DMS79 treated with DMSO at 0.1 percent for 48 hours (cell line): ENCODE results near the gene SH3TC1.

Experiments used
- DNase-seq: peaks from one replicate; lab custom pipeline; 2025; lab: John Stamatoyannopoulos, UW

SH3TC1 gene

GRCh38 chr4:8198206-8198905 is 734 bp upstream of the SH3TC1 start:
- DNase-seq: no peak

DNA sequence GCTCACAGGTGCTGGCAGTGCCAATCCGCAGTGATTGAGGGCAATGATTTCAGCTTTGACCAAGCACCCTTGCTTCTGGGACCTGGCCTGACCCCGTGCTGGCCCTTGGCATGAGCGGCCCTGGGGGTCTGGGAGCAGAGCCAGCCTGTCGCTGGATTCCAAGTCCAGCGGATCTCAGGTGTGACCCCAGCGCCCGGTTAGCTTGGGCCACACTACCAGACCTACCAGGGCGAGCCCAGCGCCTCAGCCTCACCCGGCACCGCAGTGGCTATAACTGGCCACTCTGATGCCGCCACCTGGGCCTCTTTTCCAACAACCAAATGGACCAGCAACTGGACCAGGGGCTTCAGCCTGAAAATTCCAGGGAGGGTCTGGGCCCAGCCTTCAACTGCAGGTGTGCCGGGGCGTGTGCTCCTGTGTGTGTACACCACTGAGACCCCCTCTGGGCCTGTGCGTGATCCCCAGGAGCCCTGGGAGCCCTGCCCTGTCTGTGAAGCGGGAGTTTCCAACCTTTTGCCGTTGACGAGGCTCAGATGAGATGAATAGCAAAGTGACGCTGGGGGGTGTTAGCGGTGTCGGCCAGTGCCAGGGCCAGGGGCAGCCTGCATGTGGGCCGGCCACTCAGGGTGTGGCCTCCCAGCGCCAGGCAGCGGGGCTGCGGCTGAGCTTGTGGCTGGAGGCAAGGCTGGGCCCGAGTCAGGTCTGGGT is 658 bp downstream of the SH3TC1 start:
- no peak for DNase-seq

- no peak for DNase-seq
Observed at GRCh38 chr4:8200302-8200975, 1.3 kb downstream of the SH3TC1 start.

GRCh38 chr4:8201321-8201781 is 2.3 kb downstream of the SH3TC1 start:
- DNase-seq: no peak

DNA sequence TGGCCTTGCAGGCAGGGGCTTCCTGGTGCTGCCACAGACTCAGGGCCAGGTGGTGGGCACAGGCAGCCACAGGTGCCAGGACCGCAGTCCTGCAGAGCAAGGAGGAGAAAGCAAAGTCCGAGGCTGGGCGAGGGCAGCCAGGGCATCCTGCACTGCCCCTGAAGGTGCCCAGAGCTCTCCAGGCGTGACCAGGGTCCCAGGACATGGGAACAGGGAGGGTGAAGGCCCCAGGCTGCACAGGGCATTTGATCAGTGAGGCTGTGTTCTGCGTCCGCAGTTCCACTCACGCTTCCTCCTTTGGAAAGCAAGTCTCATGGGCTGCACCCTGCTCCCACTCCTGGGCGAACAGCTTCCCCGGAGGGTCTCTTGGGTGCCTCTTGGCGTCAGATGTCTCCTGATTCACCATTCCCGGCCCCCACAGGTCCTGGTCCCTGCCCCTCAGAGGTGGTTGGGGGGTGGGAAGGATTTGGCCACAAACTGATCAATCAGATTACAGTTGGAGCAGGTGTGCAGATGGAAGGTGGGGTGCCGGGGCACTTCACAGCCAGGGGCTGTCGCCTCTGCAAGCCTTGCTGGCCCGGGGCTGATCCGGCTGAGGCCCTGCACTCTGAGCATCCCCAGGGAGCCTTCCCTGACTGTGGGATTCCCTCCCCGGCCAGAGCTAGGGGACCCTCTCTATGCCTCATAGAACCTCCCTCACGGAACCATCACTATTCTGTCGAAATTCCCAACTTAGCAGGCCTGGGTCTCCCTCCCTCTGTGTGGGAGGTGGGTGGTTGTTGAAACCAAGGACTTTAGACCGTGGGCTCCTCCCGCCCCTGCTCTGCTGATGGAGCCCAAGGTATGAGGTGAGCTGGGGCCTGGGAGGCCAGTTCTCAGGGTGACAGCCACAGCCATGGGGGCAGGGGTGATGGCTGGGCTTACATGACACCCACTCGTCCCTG is 3.3 kb downstream of the SH3TC1 start:
- no peak for DNase-seq

GRCh38 chr4:8203052-8203401 is 3.9 kb downstream of the SH3TC1 start:
- no peak for DNase-seq

- DNase-seq: no peak
Observed at GRCh38 chr4:8203817-8204216, 4.7 kb downstream of the SH3TC1 start.

DNA sequence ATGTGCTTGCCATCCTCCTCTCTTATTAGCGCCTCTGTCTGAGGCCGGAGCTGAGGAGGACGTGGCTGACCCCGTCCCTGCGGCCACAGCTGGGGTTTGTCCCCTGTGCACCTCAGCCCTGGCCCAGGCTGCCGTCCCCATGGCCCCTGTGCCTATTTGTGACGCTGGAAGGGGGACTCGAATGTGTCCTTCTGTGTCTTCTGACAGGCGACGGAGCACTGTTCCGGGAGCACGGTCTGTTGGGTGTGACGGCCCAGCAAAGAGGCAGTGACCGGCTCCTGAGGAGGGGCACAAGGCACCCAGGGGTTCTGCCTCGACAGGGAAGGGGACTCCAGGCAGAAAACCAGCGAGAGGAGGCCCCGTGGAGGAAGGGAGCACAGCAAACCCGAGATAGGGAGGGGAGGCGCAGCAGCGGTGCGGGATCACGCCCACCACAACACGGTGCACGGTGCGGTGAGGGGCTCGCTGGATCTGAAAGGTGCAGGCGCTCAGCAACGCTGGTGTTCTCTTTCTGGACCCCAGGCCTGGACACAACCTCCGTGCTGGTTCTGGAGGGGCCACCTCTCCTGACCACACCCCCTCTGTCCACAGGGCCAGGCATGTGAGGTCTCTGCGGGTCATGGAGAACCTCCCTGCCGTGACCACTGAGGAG is 5.6 kb downstream of the SH3TC1 start:
- no peak for DNase-seq

- no peak for DNase-seq
Observed at GRCh38 chr4:8205241-8205707, 6.2 kb downstream of the SH3TC1 start.

- DNase-seq: peak; percentile 60
Observed at GRCh38 chr4:8205749-8206611, 6.9 kb downstream of the SH3TC1 start.

- DNase-seq: no peak
Observed at GRCh38 chr4:8207314-8207713, 8.2 kb downstream of the SH3TC1 start.

- DNase-seq: no peak
Observed at GRCh38 chr4:8208565-8208964, 9.5 kb downstream of the SH3TC1 start.

DNA sequence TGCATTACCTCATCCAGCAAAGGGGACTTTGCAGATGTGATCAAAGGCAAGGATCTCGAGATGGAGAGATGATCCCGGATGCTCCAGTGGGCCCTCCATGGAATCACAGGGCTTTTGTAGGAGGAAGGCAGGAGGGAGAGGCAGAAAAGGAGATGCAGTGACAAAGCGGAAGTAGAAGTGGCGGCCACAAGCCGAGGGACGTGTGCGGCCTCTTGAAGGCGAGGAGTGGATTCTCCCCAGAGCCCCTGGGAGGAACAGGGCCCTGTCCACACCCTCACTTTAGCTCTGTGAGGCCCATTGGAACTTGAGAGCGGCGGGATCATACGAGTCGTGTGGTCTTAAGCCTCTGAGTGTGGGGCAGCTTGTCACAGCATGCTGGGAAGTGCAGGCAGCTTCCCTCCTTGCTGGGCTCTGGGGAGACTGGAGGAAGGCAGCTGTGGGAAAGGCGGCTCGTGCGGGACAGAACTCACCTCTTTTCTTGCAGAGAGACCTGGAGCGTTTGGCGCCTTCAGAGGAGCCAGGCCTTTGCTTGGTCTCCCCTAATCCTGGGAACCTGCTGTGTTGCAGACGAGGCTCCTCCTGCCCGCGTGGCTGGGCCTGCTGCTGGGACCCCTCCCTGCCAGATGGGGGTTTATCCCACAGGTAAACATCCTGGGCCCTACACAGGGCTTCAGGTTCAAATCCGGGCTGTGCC is 10.2 kb downstream of the SH3TC1 start:
- DNase-seq: no peak

DNA sequence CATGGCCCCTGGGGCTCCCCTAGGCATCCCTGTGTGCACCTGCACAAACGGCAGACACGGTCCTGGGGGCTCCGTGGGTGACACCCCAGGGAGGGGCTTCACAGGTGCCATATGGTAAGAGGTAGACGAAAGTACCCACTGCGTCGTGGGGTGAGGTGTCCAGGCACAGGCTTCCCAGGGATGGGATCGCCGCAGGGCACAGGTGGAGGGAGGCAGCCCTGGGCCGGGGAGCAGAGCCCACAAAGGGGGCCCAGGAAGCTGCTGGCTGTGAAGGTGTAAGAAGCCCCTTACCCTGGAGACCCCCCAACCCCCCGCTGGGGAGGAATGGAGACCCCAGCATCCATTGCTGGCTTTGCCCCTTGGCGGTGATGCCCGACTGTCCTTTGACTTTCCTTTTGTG is 10.9 kb downstream of the SH3TC1 start:
- DNase-seq: no peak

- no peak for DNase-seq
Observed at GRCh38 chr4:8210616-8211015, 11.5 kb downstream of the SH3TC1 start.

DNA sequence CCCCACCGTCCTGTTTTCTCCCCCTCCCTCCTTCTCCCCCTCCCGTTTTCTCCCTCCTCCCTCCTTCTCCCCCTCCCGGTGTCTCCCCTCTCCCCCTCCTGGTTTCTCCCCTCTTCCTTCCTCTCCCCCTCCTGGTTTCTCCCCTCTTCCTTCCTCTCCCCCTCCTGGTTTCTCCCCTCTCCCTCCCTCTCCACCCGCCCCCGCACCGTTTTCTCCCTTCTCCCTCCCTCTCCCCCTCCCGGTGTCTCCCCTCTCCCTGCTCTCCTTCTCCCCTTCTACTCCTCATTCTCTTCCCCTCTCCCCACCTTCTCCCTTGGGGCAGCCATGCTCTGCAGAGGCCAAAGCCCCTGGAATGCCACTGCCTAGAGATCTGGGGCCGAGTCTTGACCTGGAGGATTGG is 12.2 kb downstream of the SH3TC1 start:
- DNase-seq: no peak

DNA sequence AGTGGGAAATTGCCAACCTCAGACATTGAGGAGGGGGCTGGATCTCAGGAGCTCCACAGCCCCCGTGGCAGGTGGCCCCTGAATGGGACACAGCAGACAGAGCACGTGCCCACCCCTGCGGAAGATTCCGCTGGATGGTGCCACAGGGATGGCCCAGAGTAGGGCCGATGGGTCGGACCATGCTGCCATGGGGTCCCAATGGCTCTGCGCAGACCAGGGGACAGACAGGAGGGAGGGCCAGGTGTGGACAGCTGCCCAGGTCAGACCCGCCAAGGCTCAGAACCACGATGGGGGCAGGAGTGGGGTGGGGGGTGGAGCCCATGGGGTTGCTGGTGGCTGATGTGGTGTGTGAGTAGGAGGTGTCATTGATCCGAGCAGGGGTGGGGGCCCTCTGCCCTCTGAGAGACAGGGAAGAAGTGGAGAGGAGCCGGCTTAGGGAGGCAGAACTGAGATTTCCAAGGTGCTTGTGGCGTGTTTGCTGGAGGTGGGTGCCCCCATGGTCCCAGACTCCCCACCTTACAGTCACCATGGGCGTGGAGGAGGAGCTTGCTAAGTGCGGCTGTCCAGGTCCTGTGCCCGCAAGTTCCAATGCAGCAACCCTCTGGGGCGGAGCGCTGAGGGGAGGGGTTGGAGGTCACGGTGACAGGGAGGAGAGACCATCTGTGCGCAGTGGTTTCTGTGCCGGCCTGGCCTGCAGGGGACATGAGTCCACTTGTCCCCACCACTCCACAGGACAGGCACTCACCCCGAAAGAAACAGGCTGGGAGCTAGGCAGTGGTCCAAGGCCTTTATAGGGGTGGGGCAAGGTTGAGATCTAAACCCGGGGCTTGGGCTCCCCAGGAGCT is 12.9 kb downstream of the SH3TC1 start:
- no peak for DNase-seq

DNA sequence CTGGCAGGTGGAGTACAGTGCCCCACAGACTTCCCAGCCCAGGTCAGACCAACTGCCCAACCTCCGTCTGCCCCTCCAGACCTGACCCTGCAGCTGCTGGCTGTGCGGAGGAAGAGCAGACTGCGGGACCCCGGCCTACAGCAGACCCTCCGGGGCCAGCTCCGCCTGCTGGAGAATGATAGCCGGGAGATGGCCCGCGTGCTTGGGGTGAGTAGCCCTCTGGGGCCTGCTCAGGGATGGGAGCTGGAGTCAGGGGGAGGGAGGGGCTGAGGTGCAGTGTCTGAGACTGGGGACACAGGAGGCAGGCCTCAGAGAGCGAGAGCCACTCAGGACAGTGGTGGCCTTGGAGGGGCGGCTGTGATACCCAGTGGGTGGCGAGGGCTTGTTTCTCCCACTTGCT is 13.5 kb downstream of the SH3TC1 start:
- DNase-seq: no peak

DNA sequence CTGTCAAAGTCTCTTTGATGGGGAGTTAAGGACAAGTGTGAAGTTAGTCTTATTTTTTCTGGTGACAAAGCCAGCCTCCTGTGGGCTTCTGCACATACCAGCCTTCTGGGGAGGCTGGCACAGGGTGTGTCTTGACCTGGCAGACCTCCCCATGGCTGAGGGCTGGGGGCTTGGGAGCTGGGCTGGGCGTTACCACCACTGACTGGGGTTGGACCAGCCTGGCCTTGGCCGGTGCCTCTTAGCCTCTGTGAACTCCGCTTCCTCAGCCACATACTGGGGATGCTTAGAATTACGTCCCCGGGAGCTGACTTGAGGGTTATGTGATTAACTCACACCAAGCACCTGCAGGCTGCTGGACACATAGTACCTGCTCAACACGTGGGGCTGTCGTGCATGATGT is 14.0 kb downstream of the SH3TC1 start:
- DNase-seq: no peak
